ENCODE measurements around the gene SRRM3. TPM values are rescaled to one million over a fixed set of nuclear protein-coding genes. Genes with fewer than 3 reads are reported as not detected.
"Not testable (repeated sequence)": the region's sequence is repeated elsewhere in the genome, so short reads cannot be mapped to it uniquely, and the experiment has no call there.

SRRM3 gene
- total RNA-seq, 4 donors from 2014 or later: 0.22 to 3.1 (median 2.4) TPM

- not testable (repeated sequence) for H3K27me3 ChIP-seq; H3K36me3 ChIP-seq; H3K9me3 ChIP-seq; H3K4me1 ChIP-seq; DNase-seq (ENCODE audit: low spot score in 2 of 2); H3K4me3 ChIP-seq
- TF ChIP-seq EP300 (IDR thresholded peaks at IDR 0.05): peak in 1 of 2 donors; percentile 60
- peak overlapping the region in 2 of 4 donors; percentile 10 to 75 for H3K27ac ChIP-seq
- WGBS, 2 donors: 47 to 63% methylated on average over 2 of the region's 2 CpGs
These were observed 44.6 kb upstream of the SRRM3 start for GRCh38 chr7:76156992-76157685.

DNA sequence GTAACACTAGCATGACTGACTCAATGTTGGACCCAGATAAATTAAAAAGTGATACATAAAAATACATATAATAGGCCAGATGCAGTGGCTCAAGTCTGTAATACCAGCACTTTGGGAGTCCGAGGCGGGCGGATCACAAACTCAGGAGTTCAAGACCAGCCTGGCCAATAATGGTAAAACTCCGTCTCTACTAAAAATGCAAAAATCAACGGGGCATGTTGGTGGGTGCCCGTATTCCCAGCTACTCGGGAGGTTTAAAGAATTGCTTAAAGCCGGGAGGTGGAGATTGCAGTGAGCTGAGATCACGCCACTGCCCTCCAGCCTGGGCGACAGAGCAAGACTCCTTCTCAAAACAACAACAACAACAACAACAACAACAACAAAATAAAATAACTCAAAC, 43.3 kb upstream of the SRRM3 start:
- DNase-seq (ENCODE audit: low spot score in 2 of 2); H3K9me3 ChIP-seq; H3K27me3 ChIP-seq; H3K27ac ChIP-seq; H3K4me1 ChIP-seq; H3K4me3 ChIP-seq; H3K36me3 ChIP-seq: not testable (repeated sequence)
- WGBS, 2 donors: 91% methylated on average over 10 of the region's 10 CpGs

DNA sequence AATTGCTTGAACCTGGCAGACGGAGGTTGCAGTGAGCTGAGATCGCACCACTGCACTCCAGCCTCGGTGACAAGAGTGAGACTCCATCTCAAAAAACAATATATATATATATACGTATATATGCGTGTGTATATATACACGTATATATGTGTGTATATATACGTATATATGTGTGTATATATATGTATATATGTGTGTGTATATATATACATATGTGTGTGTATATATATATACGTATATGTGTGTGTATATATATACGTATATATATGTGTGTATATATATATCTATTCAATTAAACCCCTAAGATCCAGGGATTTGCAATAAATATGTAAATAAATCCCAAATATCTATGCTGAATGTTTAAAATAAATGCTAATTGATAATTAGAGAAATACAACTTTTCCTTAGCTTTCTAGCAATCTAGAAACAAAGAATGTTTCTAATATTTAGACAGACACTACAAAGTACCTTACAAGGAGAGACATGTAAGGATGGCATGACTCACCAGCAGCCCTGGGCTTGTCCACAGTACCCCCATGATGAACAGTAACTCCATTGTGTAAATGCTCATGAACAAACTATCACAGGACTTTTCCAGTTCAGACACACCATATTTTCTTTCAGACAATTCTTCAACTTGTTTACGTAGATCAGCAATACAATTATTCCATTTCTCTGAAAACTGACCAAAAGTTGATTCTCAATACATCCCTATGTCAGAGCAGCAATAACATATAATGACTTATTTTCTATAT, 39.1 kb upstream of the SRRM3 start:
- peak overlapping the region in 2 of 4 donors; percentile 33 to 41 for H3K27ac ChIP-seq
- H3K36me3 ChIP-seq, H3K4me1 ChIP-seq, H3K9me3 ChIP-seq, H3K27me3 ChIP-seq, H3K4me3 ChIP-seq: not testable (repeated sequence)
- 78 to 84% methylated on average over 10 of the region's 10 CpGs for WGBS, 2 donors
- peak in 1 of 2 donors; percentile 4 for DNase-seq (ENCODE audit: low spot score in 2 of 2)

DNA sequence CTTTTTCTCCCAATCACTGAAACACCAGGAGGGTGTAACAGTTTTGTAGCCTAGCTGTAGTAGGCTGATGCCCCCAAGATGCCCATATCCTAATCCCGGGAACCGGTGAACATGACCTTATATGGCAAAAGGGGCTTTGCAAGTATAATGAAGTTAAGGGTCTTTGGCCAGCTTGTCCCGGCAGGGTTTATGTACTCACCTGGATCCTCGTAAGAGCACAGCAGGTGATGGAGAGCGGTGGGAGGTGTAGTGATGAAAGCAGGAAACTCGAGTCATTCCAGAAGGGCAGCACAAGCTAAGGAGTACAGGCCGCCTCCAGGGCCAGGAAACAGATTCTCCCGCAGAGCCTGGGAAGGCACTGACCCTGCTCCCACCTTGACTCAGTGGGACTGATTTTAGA, 37.9 kb upstream of the SRRM3 start:
- 44 to 45% methylated on average over 7 to 8 of the region's 8 CpGs for whole genome bisulfite sequencing, 2 donors
- DNase-seq (ENCODE audit: low spot score in 2 of 2): peak in 1 of 2 donors; percentile 0
- not testable (repeated sequence) for H3K9me3 ChIP-seq, H3K36me3 ChIP-seq, H3K4me1 ChIP-seq, H3K4me3 ChIP-seq, H3K27me3 ChIP-seq
- peak overlapping the region in 1 of 4 donors; percentile 24 for H3K27ac ChIP-seq

DNA sequence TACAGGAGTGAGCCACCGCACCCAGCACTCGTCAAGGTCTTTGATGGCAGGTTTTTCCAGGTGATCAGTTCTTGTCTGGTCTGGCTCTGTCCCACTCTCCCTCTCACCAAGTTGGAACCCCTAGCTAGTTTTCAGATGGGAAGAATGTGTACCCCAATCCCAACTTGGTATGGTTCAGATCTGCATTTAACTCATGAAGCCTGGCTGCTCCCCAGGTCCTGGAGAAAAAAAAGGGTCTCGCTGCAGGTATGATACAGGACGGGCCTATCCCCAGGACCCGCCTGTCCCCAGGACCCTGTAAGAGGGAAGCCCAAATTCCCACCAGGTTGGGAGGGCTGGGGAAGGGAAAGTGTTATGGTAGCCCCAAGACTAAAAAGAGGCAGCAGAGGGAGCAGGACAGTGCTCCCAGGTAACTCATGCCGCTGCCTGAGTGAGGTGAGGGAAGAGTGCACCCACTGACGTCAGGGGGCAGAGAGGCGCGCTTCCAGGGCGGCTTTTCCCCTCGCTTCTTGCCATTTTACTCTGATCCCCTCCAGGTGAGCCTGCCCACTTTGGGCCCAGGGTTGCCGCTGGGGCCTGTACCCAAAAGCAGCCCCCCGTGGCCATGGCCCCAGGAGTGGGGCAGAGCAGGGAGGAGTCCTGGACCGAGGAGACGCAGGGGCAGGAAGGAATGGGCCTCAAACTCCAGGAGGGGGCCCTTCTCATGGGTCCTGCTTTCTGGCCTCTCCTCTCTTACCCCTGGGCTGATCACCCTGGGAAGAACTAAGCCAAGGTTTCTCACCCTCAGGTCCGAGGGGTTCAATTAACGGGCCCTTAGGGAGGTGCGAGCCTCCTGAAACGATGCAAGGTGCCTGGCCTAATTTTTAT, 36.4 kb upstream of the SRRM3 start:
- WGBS, 2 donors: 95 to 97% methylated on average over 19 of the region's 19 CpGs
- Histone ChIP-seq H3K27me3 (no peaks in the 10 kb centered on the region), H3K4me3 (no peak overlapping the region), H3K27ac (peak overlapping the region in 1 of 4 donors; percentile 84), H3K4me1 (peaks cover 0 to 10% (median 0%) of the 10 kb centered on the region in 4 donors), H3K36me3 (no peaks in the 10 kb centered on the region), H3K9me3 (no peaks in the 10 kb centered on the region)
- DNase-seq (ENCODE audit: low spot score in 2 of 2): peak in 1 of 2 donors; percentile 8
- TF ChIP-seq EP300 (IDR thresholded peaks at IDR 0.05): no peak
- no peak for TF ChIP-seq CTCF (IDR thresholded peaks at IDR 0.05)
- no peak for TF ChIP-seq POLR2A (IDR thresholded peaks at IDR 0.05)

DNA sequence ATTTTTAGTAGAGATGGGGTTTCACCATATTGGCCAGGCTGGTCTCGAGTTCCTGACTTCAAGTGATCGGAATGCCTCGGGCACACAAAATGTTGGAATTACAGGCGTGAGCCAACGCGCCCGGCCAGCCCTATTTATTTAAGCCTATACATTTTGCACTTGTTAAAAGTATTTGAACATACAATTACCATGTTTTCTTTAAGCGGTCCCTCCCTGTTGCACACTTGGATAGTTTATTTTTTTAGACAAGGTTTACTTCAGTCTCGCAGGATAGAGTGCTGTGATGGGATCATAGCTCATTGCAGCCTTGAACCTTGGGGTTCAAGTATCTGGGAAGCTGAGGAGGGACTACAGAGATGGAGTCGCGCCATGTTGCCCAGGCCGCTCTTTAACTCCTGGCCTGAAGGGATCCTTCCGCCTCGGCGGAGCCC, 35.7 kb upstream of the SRRM3 start:
- Histone ChIP-seq H3K9me3 (no peaks in the 10 kb centered on the region), H3K4me3 (peak overlapping the region; percentile 43 to 75 (median 56)), H3K27me3 (no peaks in the 10 kb centered on the region), H3K4me1 (peaks cover 0 to 10% (median 0%) of the 10 kb centered on the region in 4 donors), H3K36me3 (no peaks in the 10 kb centered on the region), H3K27ac (peak overlapping the region; percentile 68 to 84 (median 78))
- peak in 1 of 2 donors; percentile 5 for DNase-seq (ENCODE audit: low spot score in 2 of 2)
- 89 to 91% methylated on average over 15 of the region's 15 CpGs for WGBS, 2 donors
- no peak for TF ChIP-seq EP300 (IDR thresholded peaks at IDR 0.05)
- no peak for TF ChIP-seq CTCF (IDR thresholded peaks at IDR 0.05)
- no peak for TF ChIP-seq POLR2A (IDR thresholded peaks at IDR 0.05)

Measured in tibial nerve (tissue), 4 donors.